Stimulated activated CD4-positive, alpha-beta T cell treated with anti-CD3 and anti-CD28 coated beads, Interleukin-15, amount 100 ng/mL, for 48 hours (primary cell): Measurements from ENCODE around the gene COL11A1.
"Not testable (repeated sequence)": the region's sequence is repeated elsewhere in the genome, so short reads cannot be mapped to it uniquely, and the experiment has no call there.

Experiments
- DNase-seq, 2 donors: peaks; one replicate each; pipeline ENCODE4 v3.0.0-alpha.2; 2020; ENCODE audit warnings: low read depth in 2 of 2

The COL11A1 gene

GRCh38 chr1:103084181-103084580, 24.1 kb downstream of the COL11A1 start:
- DNase-seq, result no peak

- DNase-seq, result no peak
Measured at GRCh38 chr1:103075316-103076000, 32.9 kb downstream of the COL11A1 start.

- no peak for DNase-seq
Measured at GRCh38 chr1:103074224-103074623, 34.1 kb downstream of the COL11A1 start.

- no peak for DNase-seq
Measured at GRCh38 chr1:103069201-103069600, 39.1 kb downstream of the COL11A1 start.

GRCh38 chr1:103063921-103064320, 44.4 kb downstream of the COL11A1 start:
- DNase-seq, result no peak

GRCh38 chr1:103058391-103058790, 49.9 kb downstream of the COL11A1 start:
- DNase-seq, result no peak

GRCh38 chr1:103056423-103056822, 51.9 kb downstream of the COL11A1 start:
- DNase-seq, result no peak

GRCh38 chr1:103028110-103028509, 80.2 kb downstream of the COL11A1 start:
- DNase-seq, result not testable (repeated sequence)

- no peak for DNase-seq
Measured at GRCh38 chr1:103025858-103026409, 82.4 kb downstream of the COL11A1 start.

GRCh38 chr1:103024051-103024450, 84.3 kb downstream of the COL11A1 start:
- no peak for DNase-seq

- no peak for DNase-seq
Measured at GRCh38 chr1:103002005-103002404, 106.3 kb downstream of the COL11A1 start.

- DNase-seq, result no peak
Measured at GRCh38 chr1:102978874-102979273, 129.4 kb downstream of the COL11A1 start.

- no peak for DNase-seq
Measured at GRCh38 chr1:102977292-102977691, 131.0 kb downstream of the COL11A1 start.

GRCh38 chr1:102970496-102971078, 137.7 kb downstream of the COL11A1 start:
- DNase-seq, result no peak

- DNase-seq, result no peak
Measured at GRCh38 chr1:102967786-102968185, 140.5 kb downstream of the COL11A1 start.

- DNase-seq, result no peak
Measured at GRCh38 chr1:102961549-102961948, 146.8 kb downstream of the COL11A1 start.

GRCh38 chr1:102954576-102954975, 153.7 kb downstream of the COL11A1 start:
- no peak for DNase-seq

- no peak for DNase-seq
Measured at GRCh38 chr1:102952400-102952799, 155.9 kb downstream of the COL11A1 start.

- DNase-seq, result no peak
Measured at GRCh38 chr1:102942324-102942723, 166.0 kb downstream of the COL11A1 start.

- DNase-seq, result no peak
Measured at GRCh38 chr1:102941366-102941947, 166.9 kb downstream of the COL11A1 start.

- no peak for DNase-seq
Measured at GRCh38 chr1:102937401-102937800, 170.9 kb downstream of the COL11A1 start.

GRCh38 chr1:102933362-102933761, 175.0 kb downstream of the COL11A1 start:
- DNase-seq, result not testable (repeated sequence)

GRCh38 chr1:102919659-102920058, 188.7 kb downstream of the COL11A1 start:
- DNase-seq, result no peak
